A549 treated with AZD2906 at 1 μM for 4 hours (cell line): ENCODE data around the gene CASKIN2. TPM values are rescaled to one million over a fixed set of nuclear protein-coding genes. Genes with fewer than 3 reads are reported as not detected.

Experiments
- total RNA-seq: library from RNA; stranded (reverse); fragments of 200-300 nt; extraction: Qiagen RNA extraction; gene quantifications from 5 replicates; pipeline ENCODE4 v1.2.3, GENCODE V29; 2022

The CASKIN2 gene, protein sequence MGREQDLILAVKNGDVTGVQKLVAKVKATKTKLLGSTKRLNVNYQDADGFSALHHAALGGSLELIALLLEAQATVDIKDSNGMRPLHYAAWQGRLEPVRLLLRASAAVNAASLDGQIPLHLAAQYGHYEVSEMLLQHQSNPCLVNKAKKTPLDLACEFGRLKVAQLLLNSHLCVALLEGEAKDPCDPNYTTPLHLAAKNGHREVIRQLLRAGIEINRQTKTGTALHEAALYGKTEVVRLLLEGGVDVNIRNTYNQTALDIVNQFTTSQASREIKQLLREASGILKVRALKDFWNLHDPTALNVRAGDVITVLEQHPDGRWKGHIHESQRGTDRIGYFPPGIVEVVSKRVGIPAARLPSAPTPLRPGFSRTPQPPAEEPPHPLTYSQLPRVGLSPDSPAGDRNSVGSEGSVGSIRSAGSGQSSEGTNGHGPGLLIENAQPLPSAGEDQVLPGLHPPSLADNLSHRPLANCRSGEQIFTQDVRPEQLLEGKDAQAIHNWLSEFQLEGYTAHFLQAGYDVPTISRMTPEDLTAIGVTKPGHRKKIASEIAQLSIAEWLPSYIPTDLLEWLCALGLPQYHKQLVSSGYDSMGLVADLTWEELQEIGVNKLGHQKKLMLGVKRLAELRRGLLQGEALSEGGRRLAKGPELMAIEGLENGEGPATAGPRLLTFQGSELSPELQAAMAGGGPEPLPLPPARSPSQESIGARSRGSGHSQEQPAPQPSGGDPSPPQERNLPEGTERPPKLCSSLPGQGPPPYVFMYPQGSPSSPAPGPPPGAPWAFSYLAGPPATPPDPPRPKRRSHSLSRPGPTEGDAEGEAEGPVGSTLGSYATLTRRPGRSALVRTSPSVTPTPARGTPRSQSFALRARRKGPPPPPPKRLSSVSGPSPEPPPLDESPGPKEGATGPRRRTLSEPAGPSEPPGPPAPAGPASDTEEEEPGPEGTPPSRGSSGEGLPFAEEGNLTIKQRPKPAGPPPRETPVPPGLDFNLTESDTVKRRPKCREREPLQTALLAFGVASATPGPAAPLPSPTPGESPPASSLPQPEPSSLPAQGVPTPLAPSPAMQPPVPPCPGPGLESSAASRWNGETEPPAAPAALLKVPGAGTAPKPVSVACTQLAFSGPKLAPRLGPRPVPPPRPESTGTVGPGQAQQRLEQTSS (N-terminal part only)
- total RNA-seq, result 8.1 to 13.8 TPM (median 10.4 TPM) in 5 replicates

DNA sequence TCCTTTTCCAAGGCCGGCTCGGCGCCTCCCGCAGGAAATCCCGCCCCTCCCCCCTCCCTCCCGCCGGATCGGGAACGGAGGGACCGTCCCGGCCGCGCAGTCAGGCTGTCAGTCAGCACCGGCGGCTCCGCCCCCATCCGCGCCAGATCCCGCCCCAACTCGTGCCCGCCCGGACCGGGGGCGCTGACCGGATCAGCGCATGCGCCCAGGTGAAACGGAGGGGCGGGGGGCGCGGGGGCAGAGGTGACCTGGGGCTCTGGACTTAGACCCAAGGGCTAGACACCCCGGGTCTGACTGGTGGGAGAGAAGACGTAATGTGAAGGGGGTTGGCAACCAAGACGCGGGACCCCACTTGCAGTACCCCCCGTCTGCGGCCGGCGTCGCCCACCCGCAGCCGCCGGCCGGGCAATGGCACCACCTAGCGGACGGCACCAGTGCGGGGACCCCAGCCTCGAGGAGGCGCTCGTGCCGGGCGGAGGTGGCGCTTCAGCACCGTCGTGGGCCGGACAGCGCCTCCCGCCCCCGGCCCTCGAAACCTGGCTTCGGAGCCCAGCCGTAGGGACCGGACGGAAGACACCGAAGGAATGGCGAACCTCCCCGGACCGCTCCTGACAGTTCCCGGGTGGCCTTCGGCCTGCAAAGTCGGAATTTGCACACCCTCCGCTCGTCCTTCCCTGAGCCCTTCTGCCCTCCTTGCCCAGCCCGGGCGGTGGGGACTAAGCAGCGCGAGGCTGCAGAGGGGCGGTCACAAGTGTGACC lies at the start of gene CASKIN2:
Gene CASKIN2 (minus strand): TSS at position 42 of the 759 bp plus-strand sequence. CDS start 1,733 bp downstream, outside the sequence.

DNA sequence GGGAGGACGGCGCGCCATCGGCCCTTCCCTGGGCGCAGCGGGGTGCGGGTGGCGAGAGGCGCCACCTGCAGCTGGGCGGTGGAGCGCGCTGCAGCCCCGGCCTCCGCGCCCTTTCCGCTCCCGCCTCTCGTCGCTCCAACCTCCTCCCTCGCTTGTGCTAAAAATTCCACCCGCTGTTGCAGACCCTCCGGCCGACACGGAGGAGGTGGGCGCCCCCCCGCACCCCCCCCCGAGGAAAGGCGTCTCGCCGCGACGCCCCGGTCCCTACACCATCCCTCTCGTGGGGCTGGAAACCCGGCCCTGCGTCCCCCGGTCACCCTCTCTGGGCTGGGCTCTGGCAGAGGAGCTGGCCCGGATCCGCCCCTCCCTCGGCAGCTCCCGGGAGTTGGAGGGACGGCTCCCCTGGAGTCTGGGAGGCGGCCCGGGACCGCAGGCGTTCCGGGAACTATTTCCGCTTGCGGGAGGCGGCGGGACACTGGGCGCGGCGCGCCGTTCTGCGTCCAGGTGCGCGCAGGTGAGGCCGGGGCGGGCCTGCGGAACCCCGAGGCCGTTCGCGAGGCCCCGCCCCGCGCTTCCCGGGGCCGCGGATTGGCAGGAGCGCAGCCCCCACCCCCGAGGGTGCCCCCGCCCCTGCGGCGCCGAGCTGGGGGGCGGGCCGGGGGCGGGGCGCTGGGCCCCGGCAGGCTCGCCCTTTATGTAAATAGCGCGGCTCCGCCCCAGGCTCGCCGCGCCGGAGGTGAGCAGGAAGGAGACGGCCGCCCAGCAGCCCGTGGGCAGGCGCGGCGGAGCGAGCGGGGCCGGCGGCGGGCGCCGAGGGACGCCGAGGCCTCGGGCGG lies 9.9 kb upstream of the CASKIN2 start, which contains the start of gene LLGL2:
Gene LLGL2 (plus strand): TSS at position 728 of the 836 bp plus-strand sequence. CDS start 17,730 bp downstream, outside the sequence.

DNA sequence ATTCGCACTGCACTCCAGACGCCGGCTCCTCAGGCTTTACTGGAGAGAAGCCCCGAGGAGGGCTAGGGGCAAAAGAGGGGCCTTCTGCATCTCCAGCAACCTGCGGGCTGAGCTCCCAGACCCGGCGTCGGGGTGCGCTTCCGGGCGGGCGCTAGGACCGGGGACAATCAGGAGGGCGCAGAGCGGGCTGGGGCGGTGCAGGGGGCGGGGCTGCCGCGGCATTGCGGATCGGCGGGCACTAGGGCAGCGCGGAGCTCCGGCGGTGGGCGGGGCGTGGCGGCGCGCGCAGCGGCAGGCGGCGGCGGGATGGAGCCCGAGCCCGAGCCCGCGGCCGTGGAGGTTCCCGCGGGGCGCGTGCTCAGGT lies 900 bp upstream of the CASKIN2 start, which contains the start of gene TSEN54:
Gene TSEN54 (plus strand): TSS at position 274 of the 364 bp plus-strand sequence. CDS start 33 bp downstream, at position 307.

DNA sequence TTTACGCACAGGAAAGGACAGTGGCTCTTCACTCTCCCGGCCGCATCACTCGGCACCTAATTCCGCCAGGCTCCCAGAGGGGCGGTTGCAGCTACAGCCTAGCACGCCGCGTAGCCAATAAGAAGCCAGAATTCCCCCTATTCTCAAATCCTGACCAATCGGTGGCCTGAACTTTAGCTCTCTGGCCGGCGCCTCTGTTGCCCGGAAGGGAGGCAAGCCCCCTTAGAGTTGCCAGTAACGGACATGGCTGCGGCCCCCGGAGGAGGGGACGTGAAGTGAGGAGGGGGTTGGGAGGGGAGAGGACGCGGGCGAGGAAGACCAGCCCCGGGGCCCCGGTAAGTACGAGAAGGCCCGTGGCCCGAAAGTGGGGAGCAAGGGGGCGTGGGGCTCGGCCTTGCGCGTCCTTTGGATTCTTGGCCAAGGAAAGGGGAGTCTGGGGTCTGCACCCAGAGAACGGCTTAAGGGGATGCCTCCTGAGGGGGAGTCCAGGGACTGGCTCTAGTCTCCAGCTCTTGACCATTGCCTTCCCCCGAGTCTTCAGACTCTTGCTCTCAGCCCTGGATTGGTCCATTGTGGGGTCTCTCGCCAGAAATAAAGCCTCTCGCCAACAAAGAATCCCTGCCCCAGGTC lies 58.8 kb downstream of the CASKIN2 start, which contains the start of gene TMEM94:
Gene TMEM94 (plus strand): TSS at position 219 of the 630 bp plus-strand sequence. CDS start 15,271 bp downstream, outside the sequence.

Other genes starting within 250 kb of the CASKIN2 start
- gene MIF4GD, start 244.3 kb downstream of the CASKIN2 start, total RNA-seq, result 35.3 to 40.6 TPM (median 38.8 TPM) in 5 replicates
- gene SLC25A19, start 226.1 kb downstream of the CASKIN2 start, total RNA-seq, result 15.5 to 19.3 TPM (median 17.8 TPM) in 5 replicates
- 88.0 to 94.9 TPM (median 92.0 TPM) in 5 replicates for gene GRB2, start 109.9 kb downstream of the CASKIN2 start, total RNA-seq
- 41.6 to 50.3 TPM (median 45.7 TPM) in 5 replicates for gene TMEM94, start 58.9 kb downstream of the CASKIN2 start, total RNA-seq
- 25.9 to 44.4 TPM (median 42.7 TPM) in 5 replicates for gene TSEN54, start 991 bp upstream of the CASKIN2 start, total RNA-seq
- 19.3 to 34.5 TPM (median 33.6 TPM) in 5 replicates for gene LLGL2, start 10.2 kb upstream of the CASKIN2 start, total RNA-seq
- gene MYO15B, start 72.3 kb upstream of the CASKIN2 start, total RNA-seq, result 28.6 to 53.5 TPM (median 47.2 TPM) in 5 replicates
- gene SMIM5, start 117.9 kb upstream of the CASKIN2 start, total RNA-seq, result 0.76 to 1.1 TPM (median 1.0 TPM) in 5 replicates
- 21.4 to 31.4 TPM (median 25.5 TPM) in 5 replicates for gene RECQL5, start 151.6 kb upstream of the CASKIN2 start, total RNA-seq
- gene SAP30BP, start 151.8 kb upstream of the CASKIN2 start, total RNA-seq, result 124 to 150 TPM (median 132 TPM) in 5 replicates
- 97.0 to 133 TPM (median 117 TPM) in 5 replicates for gene ITGB4, start 205.9 kb upstream of the CASKIN2 start, total RNA-seq
- gene GALK1, start 249.7 kb upstream of the CASKIN2 start, total RNA-seq, result 55.4 to 89.1 TPM (median 82.7 TPM) in 5 replicates